Loucy (cell line): Measurements from ENCODE around the gene LYL1.

Experiments used
- H2AFZ ChIP-seq: fragments of 200-600 bp; sonication (generic); 2 replicates; pipeline ENCODE4 v1.6.0; 2016; ENCODE audit warnings: antibody characterized with exemption, mild to moderate bottlenecking, low read length, moderate library complexity
- H3F3A ChIP-seq: fragments of 200-600 bp; 2 replicates; pipeline ENCODE4 v1.6.0; 2016; ENCODE audit warnings: antibody characterized with exemption, low read depth, mild to moderate bottlenecking
- H3K27me3 ChIP-seq: fragments of 200-600 bp; sonication (generic); 2 replicates; pipeline ENCODE4 v1.6.1; 2014; ENCODE audit warnings: low read length, mild to moderate bottlenecking; ENCODE audit not compliant: insufficient read depth, poor library complexity, severe bottlenecking
- H3K36me3 ChIP-seq: fragments of 200-600 bp; sonication (generic); 2 replicates; pipeline ENCODE4 v1.6.1; 2016; ENCODE audit warnings: low read length; ENCODE audit not compliant: insufficient read depth
- H3K4me1 ChIP-seq: fragments of 200-600 bp; sonication (generic); 2 replicates; pipeline ENCODE4 v1.5.1; 2014; ENCODE audit warnings: low read length, mild to moderate bottlenecking; ENCODE audit not compliant: insufficient read depth, poor library complexity, severe bottlenecking
- H3K4me2 ChIP-seq: fragments of 200-600 bp; sonication (generic); 2 replicates; pipeline ENCODE4 v1.6.0; 2014; ENCODE audit warnings: antibody characterized with exemption, low read length, low read depth, mild to moderate bottlenecking; ENCODE audit not compliant: poor library complexity, severe bottlenecking
- H3K4me3 ChIP-seq: fragments of 200-600 bp; sonication (generic); 2 replicates; pipeline ENCODE4 v1.5.1; 2014; ENCODE audit warnings: low read length, mild to moderate bottlenecking, mixed read lengths; ENCODE audit not compliant: poor library complexity, severe bottlenecking
- H3K79me2 ChIP-seq: fragments of 200-600 bp; sonication (generic); 2 replicates; pipeline ENCODE4 v1.6.1; 2014; ENCODE audit warnings: low read length; ENCODE audit not compliant: insufficient read depth
- H3K9ac ChIP-seq: fragments of 200-600 bp; sonication (generic); 2 replicates; pipeline ENCODE4 v1.6.0; 2014; ENCODE audit warnings: mild to moderate bottlenecking, low read depth, low read length, moderate library complexity; ENCODE audit not compliant: poor library complexity, severe bottlenecking
- H3K9me2 ChIP-seq: fragments of 200-600 bp; sonication (generic); replicated peaks from 2 replicates; pipeline ENCODE4 v1.6.1; 2016; ENCODE audit warnings: low read depth, low read length, mixed read lengths
- H3K9me3 ChIP-seq: fragments of 200-600 bp; sonication (generic); 2 replicates; pipeline ENCODE4 v1.6.1; 2014; ENCODE audit warnings: mild to moderate bottlenecking, antibody characterized with exemption, low read length, low read depth; ENCODE audit not compliant: insufficient read depth
- H4K20me1 ChIP-seq: fragments of 200-600 bp; sonication (generic); 2 replicates; pipeline ENCODE4 v1.6.0; 2014; ENCODE audit warnings: antibody characterized with exemption, low read length, mild to moderate bottlenecking; ENCODE audit not compliant: insufficient read depth, poor library complexity, severe bottlenecking
- CTCF ChIP-seq: fragments of 200-600 bp; sonication (generic); conservative IDR thresholded peaks from 2 replicates; pipeline ENCODE4 v1.5.1; 2014; ENCODE audit warnings: mild to moderate bottlenecking, antibody characterized with exemption, low read length
- EZH2phosphoT487 ChIP-seq: fragments of 200-600 bp; IDR thresholded peaks from 2 replicates; pipeline ENCODE4 v1.6.1; 2018; ENCODE audit warnings: antibody characterized with exemption, mild to moderate bottlenecking, moderate library complexity, borderline replicate concordance

The LYL1 gene

GRCh38 chr19:13054626-13055212 is 47.9 kb downstream of the LYL1 start:
- Histone ChIP-seq H3K9me3 (no peaks in the 10 kb centered on the region), H3K4me1 (no peaks in the 10 kb centered on the region), H3K36me3 (no peaks in the 10 kb centered on the region), H3K9me2 (no peaks in the 10 kb centered on the region), H3K79me2 (no peaks in the 10 kb centered on the region), H3K9ac (no peak overlapping the region), H3F3A (no peaks in the 10 kb centered on the region), H2AFZ (no peak overlapping the region), H4K20me1 (no peaks in the 10 kb centered on the region), H3K4me2 (no peak overlapping the region), H3K27me3 (no peaks in the 10 kb centered on the region), H3K4me3 (no peak overlapping the region)
- no peak for TF ChIP-seq EZH2phosphoT487
- no peak for TF ChIP-seq CTCF

- H2AFZ ChIP-seq, result no peak overlapping the region
- no peak for TF ChIP-seq CTCF
- no peak for TF ChIP-seq EZH2phosphoT487
- no peaks in the 10 kb centered on the region for H3K9me3 ChIP-seq
- no peaks in the 10 kb centered on the region for H3F3A ChIP-seq
- no peaks in the 10 kb centered on the region for H3K4me1 ChIP-seq
- no peaks in the 10 kb centered on the region for H3K79me2 ChIP-seq
- H3K9ac ChIP-seq, result no peak overlapping the region
- no peak overlapping the region for H3K4me2 ChIP-seq
- H3K4me3 ChIP-seq, result no peak overlapping the region
- H3K9me2 ChIP-seq, result no peaks in the 10 kb centered on the region
- H4K20me1 ChIP-seq, result no peaks in the 10 kb centered on the region
- no peaks in the 10 kb centered on the region for H3K36me3 ChIP-seq
- no peaks in the 10 kb centered on the region for H3K27me3 ChIP-seq
Observed at GRCh38 chr19:13053761-13054625, 48.7 kb downstream of the LYL1 start.

GRCh38 chr19:13053238-13053637 is 49.4 kb downstream of the LYL1 start:
- Histone ChIP-seq H3K4me1 (no peaks in the 10 kb centered on the region), H3K9ac (no peak overlapping the region), H3K36me3 (no peaks in the 10 kb centered on the region), H3K4me2 (no peak overlapping the region), H3F3A (no peaks in the 10 kb centered on the region), H4K20me1 (no peaks in the 10 kb centered on the region), H3K9me3 (no peaks in the 10 kb centered on the region), H2AFZ (no peak overlapping the region), H3K79me2 (no peaks in the 10 kb centered on the region), H3K4me3 (no peak overlapping the region), H3K9me2 (no peaks in the 10 kb centered on the region), H3K27me3 (no peaks in the 10 kb centered on the region)
- no peak for TF ChIP-seq CTCF
- TF ChIP-seq EZH2phosphoT487, result no peak
